H1 (cell line): ENCODE data around the gene OPCML. TPM values are rescaled to one million over a fixed set of nuclear protein-coding genes. Genes with fewer than 3 reads are reported as not detected.

Source experiments
- CTCF ChIA-PET: fragments of 300-600 bp; sonication (Branson Sonifier 250); formaldehyde crosslinking; loops from one replicate; lab custom pipeline; 2021; ENCODE audit not compliant: partially characterized antibody; lab: Charles Lee
- POLR2A ChIA-PET: fragments of 300-600 bp; sonication (Branson Sonifier 250); formaldehyde crosslinking; loops from one replicate; lab custom pipeline; 2021; ENCODE audit warnings: inconsistent platforms; ENCODE audit not compliant: partially characterized antibody; lab: Charles Lee
- DNase-seq, 2 experiments: peaks; one replicate each; pipeline versions ENCODE4 v3.0.0 to v3.0.0-alpha.2; 2010 to 2022; ENCODE audit warnings: low spot score in 2 of 2, low read depth in 1 of 2, mixed read lengths in 1 of 2
- FAIRE-seq: peaks from 2 replicates; lab custom pipeline; 2011; peaks lifted over from hg19 to GRCh38; lab: Jason Lieb, UNC
- H2AFZ ChIP-seq: 2 replicates; pipeline ENCODE4 v1.8.1; 2012; ENCODE audit warnings: low read length, inconsistent platforms
- H2AK5ac ChIP-seq: 2 replicates; pipeline ENCODE4 v1.6.1; 2013; ENCODE audit warnings: low read depth, low read length
- H2BK120ac ChIP-seq: replicated peaks from 2 replicates; pipeline ENCODE3; 2013; ENCODE audit warnings: low read depth, low read length, inconsistent platforms
- H2BK12ac ChIP-seq: 2 replicates; pipeline ENCODE4 v1.6.1; 2013; ENCODE audit warnings: low read depth, low read length
- H2BK15ac ChIP-seq: 2 replicates; pipeline ENCODE4 v1.6.1; 2013; ENCODE audit warnings: low read length
- H2BK20ac ChIP-seq: 2 replicates; pipeline ENCODE4 v1.6.1; 2013; ENCODE audit warnings: low read length
- H2BK5ac ChIP-seq: 2 replicates; pipeline ENCODE4 v1.6.1; 2013; ENCODE audit warnings: low read depth, low read length
- H3K14ac ChIP-seq: 2 replicates; pipeline ENCODE4 v1.6.1; 2013; ENCODE audit warnings: inconsistent platforms; ENCODE audit not compliant: insufficient read length
- H3K18ac ChIP-seq: 2 replicates; pipeline ENCODE4 v1.6.1; 2013; ENCODE audit warnings: low read length; ENCODE audit errors: extremely low read depth
- H3K23ac ChIP-seq: 2 replicates; pipeline ENCODE4 v1.6.1; 2013; ENCODE audit warnings: inconsistent platforms; ENCODE audit not compliant: insufficient read length
- H3K23me2 ChIP-seq: 2 replicates; pipeline ENCODE4 v1.6.1; 2013; ENCODE audit warnings: low read depth, low read length
- H3K27ac ChIP-seq: 2 replicates; pipeline ENCODE4 v1.6.1; 2011; ENCODE audit warnings: low read depth, low read length, inconsistent platforms
- H3K27me3 ChIP-seq, 4 experiments: replicated peaks in 1 of 4; 1 replicate in 1 of 4; 2 replicates in 3 of 4; pipeline versions ENCODE4 v1.6.1 to v1.8.1; 2011 to 2013; ENCODE audit warnings: low read length in 3 of 4, mild to moderate bottlenecking in 3 of 4, inconsistent platforms in 2 of 4, mixed read lengths in 2 of 4, moderate library complexity in 1 of 4; ENCODE audit not compliant: control insufficient read depth in 3 of 4, insufficient read depth in 3 of 4; ENCODE audit errors: extremely low read depth in 1 of 4
- H3K36me3 ChIP-seq, 4 experiments: 2 replicates each; pipeline versions ENCODE4 v1.6.1 to v1.8.1; 2011 to 2013; ENCODE audit warnings: mild to moderate bottlenecking in 4 of 4, low read length in 3 of 4, moderate library complexity in 2 of 4, control low read depth in 1 of 4, inconsistent platforms in 1 of 4; ENCODE audit not compliant: insufficient read depth in 4 of 4, control insufficient read depth in 2 of 4
- H3K4ac ChIP-seq: replicated peaks from 2 replicates; pipeline ENCODE3; 2013; ENCODE audit warnings: low read length, low read depth, mixed read lengths, inconsistent platforms; ENCODE audit not compliant: insufficient read length
- H3K4me1 ChIP-seq, 4 experiments: replicated peaks in 1 of 4; 1 replicate in 1 of 4; 2 replicates in 3 of 4; pipeline versions ENCODE4 v1.6.1 to v1.8.1; 2011 to 2013; ENCODE audit warnings: low read length in 3 of 4, inconsistent platforms in 2 of 4, mixed read lengths in 1 of 4; ENCODE audit not compliant: insufficient read depth in 4 of 4, control insufficient read depth in 3 of 4
- H3K4me2 ChIP-seq, 2 experiments: 2 replicates each; pipeline versions ENCODE4 v1.6.1 to v1.8.1; 2011 to 2013; ENCODE audit warnings: low read depth in 2 of 2, low read length in 2 of 2, control low read depth in 1 of 2, inconsistent platforms in 1 of 2, mild to moderate bottlenecking in 1 of 2; ENCODE audit not compliant: insufficient read depth in 1 of 2
- H3K4me3 ChIP-seq, 4 experiments: fragments of 200-600, 300-600 bp in 1 of 4; sonication (generic), shearing (Covaris generic), sonication (Bioruptor Twin) in 1 of 4; 2 replicates each; pipeline versions ENCODE4 v1.5.1 to v1.8.1; 2011 to 2016; ENCODE audit warnings: low read length in 4 of 4, low read depth in 3 of 4, control low read depth in 2 of 4, inconsistent platforms in 2 of 4, mild to moderate bottlenecking in 2 of 4, mixed read lengths in 1 of 4, moderate library complexity in 1 of 4; ENCODE audit not compliant: insufficient read depth in 2 of 4; ENCODE audit errors: extremely low read depth in 1 of 4
- H3K56ac ChIP-seq: replicated peaks from 2 replicates; pipeline ENCODE3; 2013; ENCODE audit warnings: low read depth, mild to moderate bottlenecking, mixed read lengths, low read length, inconsistent platforms; ENCODE audit not compliant: insufficient read length
- H3K79me1 ChIP-seq: 2 replicates; pipeline ENCODE4 v1.6.1; 2013; ENCODE audit warnings: low read depth, low read length, control low read depth
- H3K79me2 ChIP-seq, 2 experiments: 2 replicates each; pipeline versions ENCODE4 v1.6.1 to v1.8.1; 2012 to 2013; ENCODE audit warnings: low read length in 2 of 2, mild to moderate bottlenecking in 2 of 2, inconsistent platforms in 1 of 2; ENCODE audit not compliant: insufficient read depth in 2 of 2, control insufficient read depth in 1 of 2
- H3K9ac ChIP-seq, 4 experiments: replicated peaks in 1 of 4; 1 replicate in 1 of 4; 2 replicates in 3 of 4; pipeline versions ENCODE4 v1.6.1 to v1.8.1; 2011 to 2013; ENCODE audit warnings: low read depth in 3 of 4, low read length in 3 of 4, control low read depth in 2 of 4, mild to moderate bottlenecking in 2 of 4, moderate library complexity in 2 of 4, inconsistent platforms in 1 of 4; ENCODE audit errors: extremely low read depth in 1 of 4
- H3K9me3 ChIP-seq, 2 experiments: 2 replicates each; pipeline versions ENCODE4 v1.6.1 to v1.8.1; 2012 to 2013; ENCODE audit warnings: mild to moderate bottlenecking in 2 of 2, moderate library complexity in 2 of 2, control low read depth in 1 of 2, inconsistent platforms in 1 of 2, low read depth in 1 of 2, low read length in 1 of 2, mixed read lengths in 1 of 2; ENCODE audit not compliant: insufficient read depth in 2 of 2
- H4K20me1 ChIP-seq, 2 experiments: replicated peaks in 1 of 2; 2 replicates each; pipeline versions ENCODE3 to v1.8.1; 2011 to 2013; ENCODE audit warnings: inconsistent platforms in 2 of 2, low read length in 2 of 2, mild to moderate bottlenecking in 1 of 2; ENCODE audit not compliant: insufficient read depth in 2 of 2, control insufficient read depth in 1 of 2
- H4K5ac ChIP-seq: 2 replicates; pipeline ENCODE4 v1.6.1; 2013; ENCODE audit warnings: low read length, low read depth, mixed read lengths, inconsistent platforms; ENCODE audit not compliant: insufficient read length
- H4K8ac ChIP-seq: 2 replicates; pipeline ENCODE4 v1.8.0; 2013; ENCODE audit warnings: mild to moderate bottlenecking, moderate library complexity, low read length, inconsistent platforms; ENCODE audit not compliant: insufficient read depth; ENCODE audit errors: extremely low read depth
- H4K91ac ChIP-seq: replicated peaks from 2 replicates; pipeline ENCODE3; 2013; ENCODE audit warnings: low read length, mixed read lengths, inconsistent platforms; ENCODE audit not compliant: insufficient read length
- ASH2L ChIP-seq: fragments of 200-600, 300-600 bp; sonication (generic); IDR thresholded peaks from one replicate; pipeline ENCODE4 v1.7.1; 2017; ENCODE audit warnings: low read length
- BACH1 ChIP-seq: IDR thresholded peaks from 2 replicates; pipeline ENCODE4 v1.6.1; 2012; ENCODE audit warnings: low read length, improper control_type of control experiment
- GTF2F1 ChIP-seq: IDR thresholded peaks from 2 replicates; pipeline ENCODE4 v1.6.1; 2012; ENCODE audit warnings: low read depth, low read length, improper control_type of control experiment, borderline replicate concordance
- HDAC6 ChIP-seq: IDR thresholded peaks from one replicate; pipeline ENCODE4 v1.7.1; 2012; ENCODE audit warnings: low read depth, mild to moderate bottlenecking, inconsistent platforms, low read length, moderate library complexity
- MAFK ChIP-seq: IDR thresholded peaks from 2 replicates; pipeline ENCODE4 v1.6.1; 2012; ENCODE audit warnings: low read depth, mild to moderate bottlenecking, improper control_type of control experiment, low read length
- NANOG ChIP-seq: IDR thresholded peaks from 2 replicates; pipeline ENCODE4 v1.6.1; 2011; ENCODE audit warnings: low read length, low read depth, mild to moderate bottlenecking, inconsistent platforms; ENCODE audit not compliant: insufficient read depth, poor library complexity, severe bottlenecking
- PHF8 ChIP-seq: fragments of 200-600 bp; sonication (generic); conservative IDR thresholded peaks from 2 replicates; pipeline ENCODE4 v1.7.1; 2012; ENCODE audit warnings: low read depth, mild to moderate bottlenecking, inconsistent platforms, low read length, moderate library complexity
- POLR2A ChIP-seq, 2 experiments: IDR thresholded peaks; 1 replicate in 1 of 2; 2 replicates in 1 of 2; pipeline ENCODE4 v1.6.1; 2011; ENCODE audit warnings: low read depth in 2 of 2, low read length in 2 of 2, mild to moderate bottlenecking in 2 of 2; ENCODE audit errors: control extremely low read depth in 1 of 2
- RXRA ChIP-seq: IDR thresholded peaks from 2 replicates; pipeline ENCODE4 v1.6.1; 2011; ENCODE audit warnings: low read depth, mild to moderate bottlenecking, low read length, moderate library complexity; ENCODE audit not compliant: insufficient read depth
- SIX5 ChIP-seq: IDR thresholded peaks from 2 replicates; pipeline ENCODE4 v1.6.1; 2011; ENCODE audit warnings: mild to moderate bottlenecking, low read depth, low read length
- SUZ12 ChIP-seq: fragments of 200-600 bp; sonication (generic); IDR thresholded peaks from 2 replicates; pipeline ENCODE4 v1.6.1; 2012; ENCODE audit warnings: mild to moderate bottlenecking, inconsistent platforms, low read length, moderate library complexity, mixed read lengths
- WGBS, 2 experiments: shearing (Covaris generic) in 1 of 2; methylation state at CpG; one replicate each; pipeline versions ENCODE4 v1.1.6 to v1.1.7; 2013 to 2015; ENCODE audit warnings: low lambda C conversion rate in 2 of 2, mixed read lengths in 2 of 2, inconsistent platforms in 1 of 2, low coverage in 1 of 2, missing lambda C conversion rate in 1 of 2; ENCODE audit not compliant: insufficient replicate concordance in 2 of 2, insufficient coverage in 1 of 2, insufficient read length in 1 of 2; ENCODE audit errors: extremely low coverage in 1 of 2, missing lambda C conversion rate in 1 of 2; 5-methylcytosine and 5-hydroxymethylcytosine counted together
- polyA plus RNA-seq, 7 experiments: library from polyadenylated mRNA; depleted of rRNA in 3 of 7; stranded (reverse) in 5 of 7; unstranded in 2 of 7; fragments of >200 nt in 5 of 7; fragments of 200-250 nt in 2 of 7; gene quantifications; 1 replicate in 5 of 7; 2 replicates in 1 of 7; 4 replicates in 1 of 7; pipeline versions ENCODE4 v1.2.1 to v1.2.3, GENCODE V29; 2011 to 2013; ENCODE audit warnings: missing spikeins in 2 of 7, mixed read lengths in 2 of 7
- total RNA-seq: library from RNA; stranded (reverse); fragmentation: NEBNext Ultra II Directional; extraction: Animal tissue kit (Norgen Biotek cat#: 25700); gene quantifications from 2 replicates; pipeline ENCODE4 v1.2.1, GENCODE V29; 2021
- TF ChIP-seq, protein P1 (sequence below): IDR thresholded peaks from 2 replicates; pipeline ENCODE4 v1.6.1; 2011; ENCODE audit warnings: low read depth, mild to moderate bottlenecking, low read length; ENCODE audit not compliant: insufficient read depth
- TF ChIP-seq, protein P2 (sequence below): IDR thresholded peaks from 2 replicates; pipeline ENCODE4 v1.6.1; 2012; ENCODE audit warnings: inconsistent platforms

OPCML gene
- total and polyA plus RNA-seq, 2 of the 8 experiments (the other 6 are each of a cell fraction or from before 2014, with no cell fraction given), result 2.3 to 3.1 TPM

DNA sequence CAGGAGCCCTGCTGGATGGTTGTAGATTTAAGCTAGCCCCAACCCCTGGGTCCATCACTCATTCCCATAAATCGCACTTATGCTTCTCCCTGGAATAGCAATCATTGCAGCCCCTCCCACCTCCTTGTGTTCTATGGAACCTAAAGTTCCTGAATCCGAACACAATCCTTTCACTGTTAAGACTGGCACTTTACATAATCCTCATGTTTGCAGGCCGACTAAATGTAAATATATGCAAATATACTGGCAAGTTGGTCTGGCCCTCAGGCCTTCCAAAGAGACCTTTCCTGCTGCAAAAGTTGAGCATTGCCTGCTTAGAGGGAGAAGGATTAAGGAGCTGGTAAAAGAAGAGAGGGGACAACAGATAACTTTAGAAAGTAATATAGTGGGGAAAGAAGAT lies 892.9 kb downstream of the OPCML start:
- no peaks in the 10 kb centered on the region for H3K9me3 ChIP-seq
- FAIRE-seq, result no peak
- no peak overlapping the region for H3K27ac ChIP-seq
- no peak overlapping the region for H3K4me2 ChIP-seq
- no peak overlapping the region for H2BK120ac ChIP-seq
- no peak overlapping the region for H4K91ac ChIP-seq
- no peaks in the 10 kb centered on the region for H3K27me3 ChIP-seq
- ChIA-PET POLR2A (no interaction called here), CTCF (interaction anchor here (0.9 kb wide), 1 partner anchor 44 kb away, joined by 3 read pairs; no protein-coding TSS in a partner anchor)
- no peak overlapping the region for H3K9ac ChIP-seq
- no peaks in the 10 kb centered on the region for H3K36me3 ChIP-seq
- TF ChIP-seq HDAC6, result no peak
- no peak for TF ChIP-seq GTF2F1
- TF ChIP-seq, protein P1, sequence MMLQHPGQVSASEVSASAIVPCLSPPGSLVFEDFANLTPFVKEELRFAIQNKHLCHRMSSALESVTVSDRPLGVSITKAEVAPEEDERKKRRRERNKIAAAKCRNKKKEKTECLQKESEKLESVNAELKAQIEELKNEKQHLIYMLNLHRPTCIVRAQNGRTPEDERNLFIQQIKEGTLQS, result no peak
- TF ChIP-seq, protein P2, sequence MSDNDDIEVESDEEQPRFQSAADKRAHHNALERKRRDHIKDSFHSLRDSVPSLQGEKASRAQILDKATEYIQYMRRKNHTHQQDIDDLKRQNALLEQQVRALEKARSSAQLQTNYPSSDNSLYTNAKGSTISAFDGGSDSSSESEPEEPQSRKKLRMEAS, result no peak
- TF ChIP-seq RXRA, result no peak
- TF ChIP-seq NANOG, result no peak
- TF ChIP-seq SUZ12, result no peak
- TF ChIP-seq BACH1, result no peak
- no peak for TF ChIP-seq PHF8
- TF ChIP-seq ASH2L, result no peak
- no peak for TF ChIP-seq POLR2A (IDR thresholded peaks at IDR 0.05; ENCODE audit: control extremely low read depth in 1 of 2, low read depth in 2 of 2, low read length in 2 of 2)
- no peak for TF ChIP-seq MAFK
- TF ChIP-seq SIX5, result no peak
- no peak overlapping the region for H2BK15ac ChIP-seq
- H3K79me1 ChIP-seq, result no peaks in the 10 kb centered on the region
- H4K20me1 ChIP-seq, result no peaks in the 10 kb centered on the region
- no peak overlapping the region for H3K56ac ChIP-seq
- H3K4ac ChIP-seq, result peak overlapping the region; percentile 41
- H3K14ac ChIP-seq, result no peak overlapping the region
- peaks cover 2 to 9% (median 5%) of the 10 kb centered on the region in 4 experiments; a peak in 6 of 7 replicates for H3K4me1 ChIP-seq
- no peak overlapping the region for H2BK12ac ChIP-seq
- H3K23me2 ChIP-seq, result no peaks in the 10 kb centered on the region
- H2BK20ac ChIP-seq, result no peak overlapping the region
- no peak overlapping the region for H2AK5ac ChIP-seq
- DNase-seq, result no peak
- no peak overlapping the region for H3K4me3 ChIP-seq
- no peak overlapping the region for H3K18ac ChIP-seq
- WGBS, 2 experiments, result 59% methylated on average over 3 of the region's 3 CpGs; no CpG with 5 or more reads in 1 of the 2 experiments
- H2AFZ ChIP-seq, result no peak overlapping the region
- H4K8ac ChIP-seq, result no peak overlapping the region
- no peaks in the 10 kb centered on the region for H3K79me2 ChIP-seq
- H3K23ac ChIP-seq, result no peak overlapping the region
- no peak overlapping the region for H2BK5ac ChIP-seq
- no peak overlapping the region for H4K5ac ChIP-seq
